ENCODE data around the gene HSDL1. TPM values are rescaled to one million over a fixed set of nuclear protein-coding genes. Genes with fewer than 3 reads are reported as not detected.

Gene HSDL1
- total RNA-seq, 1 donor from 2014 or later = 31.0 TPM

DNA sequence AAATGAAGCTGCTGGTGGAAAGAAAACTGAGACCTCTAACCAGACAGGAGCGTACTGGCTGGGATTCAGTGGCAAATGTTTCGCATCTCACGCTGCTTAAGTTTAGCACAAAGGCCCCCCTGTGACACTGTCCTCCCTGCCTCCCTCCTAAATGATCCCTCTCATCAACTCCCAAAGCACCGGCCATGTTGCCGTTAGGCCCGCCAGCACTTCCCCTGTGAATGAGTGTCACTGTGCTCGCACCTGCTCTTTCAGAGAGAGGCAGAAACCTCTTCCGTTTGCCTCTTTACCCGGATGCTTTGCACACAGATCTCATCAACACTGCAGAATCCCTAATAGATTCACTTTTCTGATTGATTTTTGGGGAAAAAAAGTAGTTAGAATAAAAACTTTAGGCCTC is 54.8 kb downstream of the HSDL1 start:
- Histone ChIP-seq H3K9me3 (no peaks in the 10 kb centered on the region), H3K4me3 (no peak overlapping the region), H3K27me3 (no peaks in the 10 kb centered on the region), H3K4me1 (peaks cover 6% of the 10 kb centered on the region), H3K27ac (no peak overlapping the region), H3K36me3 (peaks cover 96% of the 10 kb centered on the region)
- no peak for ATAC-seq
- DNase-seq = no peak
- intact Hi-C loops (cut with DNase I) = no loop called here
- TF ChIP-seq, protein P1, sequence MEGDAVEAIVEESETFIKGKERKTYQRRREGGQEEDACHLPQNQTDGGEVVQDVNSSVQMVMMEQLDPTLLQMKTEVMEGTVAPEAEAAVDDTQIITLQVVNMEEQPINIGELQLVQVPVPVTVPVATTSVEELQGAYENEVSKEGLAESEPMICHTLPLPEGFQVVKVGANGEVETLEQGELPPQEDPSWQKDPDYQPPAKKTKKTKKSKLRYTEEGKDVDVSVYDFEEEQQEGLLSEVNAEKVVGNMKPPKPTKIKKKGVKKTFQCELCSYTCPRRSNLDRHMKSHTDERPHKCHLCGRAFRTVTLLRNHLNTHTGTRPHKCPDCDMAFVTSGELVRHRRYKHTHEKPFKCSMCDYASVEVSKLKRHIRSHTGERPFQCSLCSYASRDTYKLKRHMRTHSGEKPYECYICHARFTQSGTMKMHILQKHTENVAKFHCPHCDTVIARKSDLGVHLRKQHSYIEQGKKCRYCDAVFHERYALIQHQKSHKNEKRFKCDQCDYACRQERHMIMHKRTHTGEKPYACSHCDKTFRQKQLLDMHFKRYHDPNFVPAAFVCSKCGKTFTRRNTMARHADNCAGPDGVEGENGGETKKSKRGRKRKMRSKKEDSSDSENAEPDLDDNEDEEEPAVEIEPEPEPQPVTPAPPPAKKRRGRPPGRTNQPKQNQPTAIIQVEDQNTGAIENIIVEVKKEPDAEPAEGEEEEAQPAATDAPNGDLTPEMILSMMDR (IDR thresholded peaks at IDR 0.05) = no peak

DNA sequence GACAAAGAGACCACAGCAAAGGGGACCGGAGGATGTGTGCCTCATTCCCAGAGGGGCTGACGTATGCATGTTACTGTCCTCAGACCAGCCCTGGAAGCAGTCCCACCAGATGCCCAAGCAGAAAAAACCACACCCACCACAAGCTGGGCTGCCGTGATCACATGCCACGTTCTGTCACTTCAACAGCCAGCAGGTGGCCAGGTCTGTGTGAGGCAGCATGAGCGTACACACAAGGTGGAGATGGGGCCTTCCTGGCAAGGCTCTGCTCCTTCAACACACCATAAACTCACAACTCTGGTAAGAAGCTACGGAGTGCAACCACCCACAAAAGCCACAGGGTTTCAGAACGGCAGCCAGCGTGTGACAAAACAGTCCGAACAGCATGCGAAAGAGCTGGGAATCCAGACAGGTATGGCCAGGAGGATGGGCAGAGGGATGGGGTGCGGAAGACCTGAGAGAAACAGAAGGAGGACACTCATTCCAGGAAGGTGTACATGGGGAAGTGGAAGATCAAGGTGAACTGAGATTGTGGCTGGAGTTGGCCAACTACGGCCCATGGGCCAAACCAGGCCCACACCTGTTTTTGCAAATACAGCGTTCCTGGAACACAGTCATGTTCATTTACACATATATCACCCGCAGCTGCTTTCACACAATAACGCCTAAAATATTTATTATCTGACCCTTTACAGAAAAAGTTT is 56.1 kb downstream of the HSDL1 start:
- intact Hi-C loops (cut with DNase I) = loop anchor here (10.0 kb wide), 1 partner anchor 96 kb away; the partner anchor contains the start of gene TAF1C
- Histone ChIP-seq H3K4me1 (peaks cover 11% of the 10 kb centered on the region), H3K36me3 (peaks cover 88% of the 10 kb centered on the region), H3K4me3 (no peak overlapping the region), H3K9me3 (no peaks in the 10 kb centered on the region), H3K27ac (no peak overlapping the region), H3K27me3 (no peaks in the 10 kb centered on the region)
- DNase-seq = no peak
- no peak for ATAC-seq
- TF ChIP-seq, protein P1 (IDR thresholded peaks at IDR 0.05) = no peak

DNA sequence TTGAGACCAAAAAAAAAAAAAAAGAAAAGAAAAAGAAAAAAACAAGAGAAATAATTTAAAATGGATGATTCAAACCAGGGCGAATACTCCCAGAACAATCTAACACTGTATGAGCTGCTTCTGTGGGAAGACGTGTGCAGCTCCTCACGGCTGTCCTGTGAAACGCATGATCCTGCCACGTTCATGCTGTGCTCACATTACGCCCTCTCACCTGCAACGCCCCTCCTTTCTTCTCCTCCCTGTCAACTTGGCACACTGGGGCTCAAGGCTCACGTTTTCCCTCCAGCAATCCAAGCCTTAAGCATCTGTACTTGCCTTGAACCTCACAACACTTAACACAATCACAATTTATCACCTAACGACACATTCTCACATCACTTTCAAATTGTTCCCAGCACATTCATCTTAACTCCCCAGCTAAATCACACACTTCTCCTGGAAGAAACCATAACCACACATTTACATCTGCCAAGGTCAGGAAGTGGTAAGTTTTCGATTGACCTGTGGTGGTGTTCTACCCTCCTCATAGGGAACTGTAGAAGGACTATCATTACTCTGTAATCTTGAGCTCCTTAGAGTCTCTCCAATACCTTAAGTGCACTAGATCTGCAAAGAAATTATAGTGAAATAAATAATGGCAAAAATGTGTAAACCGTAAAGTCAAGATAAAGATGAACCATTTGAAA is 57.4 kb downstream of the HSDL1 start:
- Histone ChIP-seq H3K27ac (no peak overlapping the region), H3K4me1 (peaks cover 11% of the 10 kb centered on the region), H3K36me3 (peaks cover 88% of the 10 kb centered on the region), H3K27me3 (no peaks in the 10 kb centered on the region), H3K9me3 (no peaks in the 10 kb centered on the region), H3K4me3 (no peak overlapping the region)
- TF ChIP-seq, protein P1 (IDR thresholded peaks at IDR 0.05) = no peak
- no peak for ATAC-seq
- intact Hi-C loops (cut with DNase I) = loop anchor here (10.0 kb wide), 1 partner anchor 97 kb away; the partner anchor contains the start of gene TAF1C
- no peak for DNase-seq

DNA sequence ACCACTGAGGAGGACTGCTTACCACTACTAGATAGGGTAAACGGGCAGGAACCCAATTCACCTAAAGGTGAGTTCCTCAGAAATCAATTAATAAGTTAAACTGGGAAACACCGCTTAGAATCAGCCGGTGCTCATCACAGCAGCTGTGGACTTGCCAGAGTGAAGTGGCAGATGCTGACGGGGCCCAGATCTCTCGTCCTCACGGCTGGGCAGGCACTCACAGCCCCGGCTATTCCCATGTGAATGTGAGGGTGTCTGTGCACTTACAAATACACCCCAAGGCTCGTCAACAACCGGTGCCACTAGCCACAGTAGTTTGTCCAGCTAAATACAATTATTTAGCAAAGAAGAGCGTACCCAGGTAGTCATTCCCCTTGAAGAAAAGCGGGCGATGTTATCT is 58.0 kb downstream of the HSDL1 start:
- no peak for DNase-seq
- Histone ChIP-seq H3K27ac (no peak overlapping the region), H3K36me3 (peaks cover 88% of the 10 kb centered on the region), H3K9me3 (no peaks in the 10 kb centered on the region), H3K4me3 (no peak overlapping the region), H3K4me1 (peaks cover 11% of the 10 kb centered on the region), H3K27me3 (no peaks in the 10 kb centered on the region)
- no peak for ATAC-seq
- TF ChIP-seq, protein P1 (IDR thresholded peaks at IDR 0.05) = no peak
- intact Hi-C loops (cut with DNase I) = loop anchor here (10.0 kb wide), 1 partner anchor 98 kb away; the partner anchor contains the start of gene TAF1C

DNA sequence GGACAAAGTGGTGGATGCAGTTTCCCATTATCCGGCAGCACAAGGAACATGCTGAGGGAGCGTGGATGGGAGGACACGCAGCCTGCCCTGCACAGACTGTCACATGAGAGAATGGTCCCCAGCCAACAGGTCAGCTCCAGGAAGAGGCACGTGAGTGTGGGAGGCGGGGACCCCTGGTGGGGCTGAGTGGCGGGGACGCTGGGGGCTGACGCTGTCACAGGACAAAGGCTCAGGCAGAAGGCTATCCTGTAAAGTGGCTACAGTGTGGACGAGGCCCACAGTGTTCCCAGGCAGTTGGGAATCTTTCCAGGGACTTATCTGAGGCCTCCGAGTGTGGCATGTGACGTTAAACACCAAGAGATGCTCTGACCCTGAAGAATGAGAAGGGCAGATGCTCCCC is 58.6 kb downstream of the HSDL1 start:
- intact Hi-C loops (cut with DNase I) = loop anchor here (10.0 kb wide), 1 partner anchor 98 kb away; the partner anchor contains the start of gene TAF1C
- H3K36me3 ChIP-seq = peaks cover 88% of the 10 kb centered on the region

More for the DNA sequence above, 58.6 kb downstream of the HSDL1 start:
- DNase-seq = no peak
- H3K27me3 ChIP-seq = no peaks in the 10 kb centered on the region
- ATAC-seq = no peak
- no peaks in the 10 kb centered on the region for H3K9me3 ChIP-seq
- H3K4me3 ChIP-seq = no peak overlapping the region
- H3K27ac ChIP-seq = no peak overlapping the region
- TF ChIP-seq, protein P1 (IDR thresholded peaks at IDR 0.05) = no peak
- H3K4me1 ChIP-seq = peaks cover 11% of the 10 kb centered on the region

Data from upper lobe of right lung (tissue), 1 donor.